DMS 273 treated with DMSO at 0.1 percent for 48 hours (cell line): ENCODE results near the gene MPRIP.

Source experiments
- DNase-seq: peaks from one replicate; lab custom pipeline; 2025; lab: John Stamatoyannopoulos, UW

Gene MPRIP

GRCh38 chr17:17070931-17071330 is 28.7 kb downstream of the MPRIP start:
- no peak for DNase-seq

GRCh38 chr17:17071531-17072360 is 29.5 kb downstream of the MPRIP start:
- no peak for DNase-seq

GRCh38 chr17:17072546-17072945 is 30.3 kb downstream of the MPRIP start:
- DNase-seq, result no peak

GRCh38 chr17:17073030-17073564 is 30.8 kb downstream of the MPRIP start:
- DNase-seq, result no peak

GRCh38 chr17:17073581-17074403 is 31.5 kb downstream of the MPRIP start:
- no peak for DNase-seq

GRCh38 chr17:17075125-17075781 is 33.0 kb downstream of the MPRIP start:
- DNase-seq, result no peak

- DNase-seq, result no peak
Observed at GRCh38 chr17:17076066-17076465, 33.8 kb downstream of the MPRIP start.

- no peak for DNase-seq
Observed at GRCh38 chr17:17077101-17077500, 34.8 kb downstream of the MPRIP start.

GRCh38 chr17:17077861-17078732 is 35.8 kb downstream of the MPRIP start:
- no peak for DNase-seq

GRCh38 chr17:17078832-17079231 is 36.6 kb downstream of the MPRIP start:
- DNase-seq, result no peak

GRCh38 chr17:17079336-17079735 is 37.1 kb downstream of the MPRIP start:
- DNase-seq, result no peak

- no peak for DNase-seq
Observed at GRCh38 chr17:17079761-17080160, 37.5 kb downstream of the MPRIP start.

- DNase-seq, result no peak
Observed at GRCh38 chr17:17080181-17080631, 37.9 kb downstream of the MPRIP start.

- DNase-seq, result no peak
Observed at GRCh38 chr17:17080781-17081180, 38.5 kb downstream of the MPRIP start.

- no peak for DNase-seq
Observed at GRCh38 chr17:17081304-17081940, 39.2 kb downstream of the MPRIP start.

GRCh38 chr17:17082878-17083277 is 40.6 kb downstream of the MPRIP start:
- no peak for DNase-seq

- DNase-seq, result no peak
Observed at GRCh38 chr17:17084317-17084835, 42.1 kb downstream of the MPRIP start.

GRCh38 chr17:17084941-17085340 is 42.7 kb downstream of the MPRIP start:
- DNase-seq, result no peak

GRCh38 chr17:17086585-17086984 is 44.3 kb downstream of the MPRIP start:
- DNase-seq, result no peak

- DNase-seq, result no peak
Observed at GRCh38 chr17:17087424-17088015, 45.3 kb downstream of the MPRIP start.
